GM19023 (cell line): Measurements from ENCODE around the gene GNAS-AS1.

ENCODE experiments used
- ATAC-seq: cut with Tn5 transposase; IDR thresholded peaks from one replicate; pipeline ENCODE4 v1.9.1; 2021; ENCODE audit warnings: mild to moderate bottlenecking, moderate library complexity; ENCODE audit not compliant: unreplicated experiment

The GNAS-AS1 gene

DNA sequence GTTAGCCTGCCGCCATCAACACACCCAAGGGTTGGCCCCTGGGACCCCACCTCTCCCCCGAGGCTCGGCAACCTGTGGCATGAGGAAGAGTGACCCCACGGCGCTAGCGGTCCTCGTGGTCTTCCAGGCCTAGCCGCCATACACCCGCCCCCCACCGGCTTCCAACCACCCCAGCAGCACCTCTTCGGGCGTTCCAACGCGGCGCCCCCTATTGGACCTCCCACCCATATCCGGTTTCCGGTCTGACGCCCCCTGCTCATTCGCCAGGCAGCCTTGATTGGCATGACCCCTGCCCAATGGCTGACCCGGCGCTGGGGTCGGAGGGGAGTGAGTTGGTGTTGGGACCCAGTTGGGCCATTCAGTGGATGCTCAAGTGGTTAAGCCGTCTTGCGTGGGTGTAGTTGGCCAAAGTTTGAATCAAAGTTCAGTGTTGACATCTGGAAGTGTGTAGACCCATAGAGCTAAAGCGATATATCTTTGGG is at the start of gene GNAS-AS1:
GNAS-AS1 (minus strand) TSS at position 210 of the 482 bp plus-strand sequence.
- ATAC-seq, result peak; percentile 91

DNA sequence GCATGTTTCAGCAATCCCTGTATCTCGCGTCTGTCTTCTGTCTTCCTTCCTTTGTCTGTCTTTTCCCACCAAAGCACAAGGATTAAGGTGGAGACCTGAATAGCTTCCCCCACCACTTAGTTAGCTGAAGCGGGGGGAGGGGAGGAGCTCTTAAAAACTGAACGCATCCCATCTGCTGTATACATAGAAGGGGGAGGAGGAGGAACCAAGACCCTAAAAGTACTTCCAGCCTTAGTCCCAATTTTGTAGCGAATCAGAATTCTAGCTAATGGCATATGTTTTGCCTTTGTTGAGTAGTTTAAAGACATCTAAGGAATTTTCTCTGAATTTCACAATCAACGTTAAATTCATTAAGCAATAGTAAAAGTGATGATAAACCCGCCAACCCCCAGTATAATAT is 49.7 kb upstream of the GNAS-AS1 start:
- ATAC-seq, result no peak

- ATAC-seq, result no peak
Observed at GRCh38 chr20:58899512-58899911, 48.8 kb upstream of the GNAS-AS1 start.

DNA sequence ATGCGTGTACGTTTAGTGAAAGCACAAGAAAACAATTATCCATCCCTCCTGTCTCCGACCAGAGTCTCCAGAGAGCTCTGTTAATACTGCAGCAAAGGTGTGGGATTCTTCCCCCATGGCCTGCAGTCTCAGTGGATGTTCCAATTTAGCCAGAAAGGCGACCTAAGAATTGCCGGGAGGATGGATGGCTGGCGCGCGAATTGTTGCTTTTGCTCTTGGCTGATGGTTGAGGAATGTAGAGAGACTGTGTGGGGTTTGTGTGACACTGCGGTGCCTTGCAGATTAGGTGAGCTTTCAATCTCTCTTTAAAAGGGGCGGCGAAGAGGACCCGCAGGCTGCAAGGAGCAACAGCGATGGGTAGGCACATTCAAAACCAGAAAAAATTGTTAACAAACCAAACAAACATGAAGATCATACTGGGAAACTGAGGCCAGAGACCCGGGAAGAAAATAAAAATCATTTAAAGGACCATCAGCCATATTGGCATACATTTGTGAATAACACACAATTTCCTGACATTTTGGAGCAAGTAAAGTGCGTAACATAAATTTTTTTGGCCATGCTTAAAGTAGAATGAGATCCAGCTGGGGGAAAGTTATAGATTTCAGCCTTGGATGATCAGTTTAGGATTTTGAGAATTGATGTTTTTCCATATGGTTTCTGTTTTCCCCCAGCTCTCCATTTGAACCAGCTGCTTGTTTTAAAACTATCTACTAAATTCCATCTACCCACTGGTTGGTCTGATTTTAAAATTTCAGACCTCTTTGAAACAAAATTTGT is 48.1 kb upstream of the GNAS-AS1 start:
- ATAC-seq, result no peak

DNA sequence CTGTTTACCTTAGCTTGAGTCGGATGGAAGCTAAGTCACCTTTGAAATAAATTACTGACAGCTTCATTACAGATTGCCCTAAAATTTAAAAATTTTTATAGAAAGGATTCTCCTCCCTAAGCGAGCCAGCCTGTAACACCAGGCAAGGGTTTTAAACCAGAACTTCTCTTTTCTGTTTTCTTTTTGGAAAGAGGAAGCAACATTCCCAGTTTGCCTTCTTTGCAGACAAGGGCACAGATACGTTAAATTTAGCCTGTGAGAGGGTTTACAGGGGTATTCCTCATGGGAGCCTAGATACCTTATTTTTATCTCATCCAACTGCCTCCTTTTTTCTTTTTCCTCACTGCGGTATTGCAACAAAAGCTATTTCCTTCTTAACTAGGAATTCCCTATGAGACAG is 46.8 kb upstream of the GNAS-AS1 start:
- no peak for ATAC-seq

GRCh38 chr20:58896820-58897219 is 46.1 kb upstream of the GNAS-AS1 start:
- no peak for ATAC-seq

DNA sequence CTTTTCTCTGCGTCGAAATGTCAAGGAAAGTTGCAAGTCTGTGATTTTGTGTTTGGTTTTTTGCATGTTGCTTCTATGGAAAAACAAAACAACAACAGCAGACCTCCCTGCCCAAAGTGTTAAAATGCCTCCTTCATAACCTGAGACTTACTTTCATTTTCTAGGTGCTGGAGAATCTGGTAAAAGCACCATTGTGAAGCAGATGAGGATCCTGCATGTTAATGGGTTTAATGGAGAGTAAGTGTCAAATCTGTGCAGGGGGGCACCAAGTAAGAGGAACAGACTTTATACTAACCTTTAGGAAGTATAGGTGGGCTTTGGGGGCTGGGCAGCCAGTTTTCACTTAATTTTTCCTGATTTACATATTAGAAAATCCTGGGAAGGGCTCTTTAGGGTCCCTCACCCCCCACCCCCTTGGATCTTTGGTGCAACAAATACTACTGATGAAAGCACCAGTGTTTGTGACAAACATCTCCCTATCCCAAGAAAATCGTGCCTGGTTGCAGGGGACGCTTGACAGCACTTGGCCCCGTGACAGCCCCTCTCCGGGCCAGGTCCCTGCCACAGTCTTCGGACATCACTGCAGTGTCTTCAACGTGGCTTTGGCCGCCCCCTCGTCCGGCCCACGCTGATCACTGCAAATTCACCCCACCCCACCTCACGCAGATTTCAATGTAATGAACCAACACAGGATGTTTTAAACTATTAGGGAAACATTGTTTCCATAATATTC is 44.9 kb upstream of the GNAS-AS1 start:
- no peak for ATAC-seq

DNA sequence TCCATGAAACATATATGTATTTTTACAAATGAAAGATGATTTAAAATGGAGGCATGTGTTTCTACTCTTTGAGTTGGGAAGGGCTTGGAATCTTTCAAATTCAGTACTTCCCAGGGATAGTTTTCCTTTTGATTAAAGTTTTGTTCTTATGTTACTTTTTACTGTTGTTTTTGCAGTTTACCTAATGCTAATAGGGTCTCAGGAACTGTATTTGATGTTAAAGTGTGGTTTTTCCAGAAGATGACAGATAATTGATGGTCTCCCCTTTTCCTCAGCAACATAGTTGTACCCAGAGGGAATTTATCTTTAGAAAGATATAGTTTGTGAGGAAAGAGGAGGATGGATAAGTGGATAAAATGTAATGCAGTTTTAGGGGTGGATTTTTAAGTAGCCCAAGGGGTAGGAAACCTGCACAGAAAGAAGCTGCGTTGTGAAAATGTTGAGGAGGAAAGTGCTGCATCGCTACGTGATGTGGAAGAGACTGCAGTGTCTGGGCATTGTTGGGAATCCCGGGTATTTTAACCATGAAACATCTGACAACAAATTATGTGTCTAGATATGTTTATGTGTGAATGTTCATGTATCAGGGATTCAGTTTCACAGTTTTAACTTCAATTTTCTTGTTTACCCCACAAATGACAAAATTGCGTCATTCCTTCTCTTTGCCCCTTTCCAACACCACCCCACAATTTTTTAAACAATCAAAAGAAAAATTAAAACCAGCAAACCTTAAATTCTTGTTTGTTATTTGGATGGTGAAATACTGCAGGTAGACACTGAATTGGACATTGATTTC is 44.1 kb upstream of the GNAS-AS1 start:
- no peak for ATAC-seq

- no peak for ATAC-seq
Observed at GRCh38 chr20:58893355-58894120, 42.8 kb upstream of the GNAS-AS1 start.

DNA sequence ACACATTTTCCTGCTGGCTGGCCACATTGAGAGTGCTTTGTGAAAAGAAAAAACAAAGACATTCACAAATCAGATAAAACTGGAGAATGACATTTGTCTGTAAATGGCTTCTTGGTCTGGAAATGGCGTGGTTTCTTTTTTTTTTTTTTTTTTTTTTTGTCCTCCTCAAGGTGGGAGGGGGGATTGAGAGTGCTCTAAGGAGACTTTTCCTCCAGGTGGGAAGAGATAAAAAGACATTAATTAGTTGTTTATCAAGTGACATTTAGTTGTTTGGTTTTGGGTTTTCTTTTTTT is 42.2 kb upstream of the GNAS-AS1 start:
- ATAC-seq, result no peak

DNA sequence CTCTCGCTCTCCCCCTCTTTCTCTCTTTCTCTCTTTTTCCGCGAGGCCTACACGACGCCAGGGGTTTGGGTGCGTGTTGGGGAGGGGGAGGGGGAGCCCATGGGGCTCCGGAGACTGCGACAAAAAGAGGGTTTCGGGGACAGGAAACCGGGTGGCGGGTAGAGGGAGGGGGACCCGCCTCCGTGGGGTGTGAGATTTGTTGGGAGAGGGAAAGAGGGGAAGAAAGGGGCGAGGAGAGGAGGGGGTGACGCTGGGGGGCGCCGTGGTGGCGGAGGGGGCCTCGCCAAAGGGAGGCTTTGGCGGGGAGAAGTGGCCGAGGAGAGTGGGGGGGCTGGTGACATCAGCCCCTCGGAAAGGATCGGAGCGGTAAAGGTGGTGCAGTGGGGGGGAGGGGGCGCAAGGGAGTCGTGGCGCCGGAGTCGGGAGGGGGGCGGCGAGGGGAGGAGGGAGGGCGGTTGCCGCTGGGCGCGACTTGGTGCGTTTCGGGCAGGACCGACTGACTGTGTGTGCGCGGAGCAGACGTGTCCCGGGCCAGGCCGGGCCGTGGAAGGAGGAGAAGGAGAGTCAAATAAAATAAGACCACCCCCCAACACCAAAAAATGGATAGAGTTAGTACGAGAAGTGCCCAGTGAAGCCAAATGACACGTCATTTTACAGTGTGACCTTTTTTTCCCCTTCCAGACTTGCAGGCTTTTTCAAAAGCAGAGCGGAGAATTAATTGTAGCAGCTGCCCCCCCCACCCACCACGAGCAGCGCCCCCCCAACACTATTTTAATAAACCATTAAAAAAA is 41.6 kb upstream of the GNAS-AS1 start:
- ATAC-seq, result peak; percentile 4

GRCh38 chr20:58891718-58892140 is 41.0 kb upstream of the GNAS-AS1 start:
- ATAC-seq, result peak; percentile 1

GRCh38 chr20:58891086-58891717 is 40.5 kb upstream of the GNAS-AS1 start:
- peak; percentile 25 for ATAC-seq

DNA sequence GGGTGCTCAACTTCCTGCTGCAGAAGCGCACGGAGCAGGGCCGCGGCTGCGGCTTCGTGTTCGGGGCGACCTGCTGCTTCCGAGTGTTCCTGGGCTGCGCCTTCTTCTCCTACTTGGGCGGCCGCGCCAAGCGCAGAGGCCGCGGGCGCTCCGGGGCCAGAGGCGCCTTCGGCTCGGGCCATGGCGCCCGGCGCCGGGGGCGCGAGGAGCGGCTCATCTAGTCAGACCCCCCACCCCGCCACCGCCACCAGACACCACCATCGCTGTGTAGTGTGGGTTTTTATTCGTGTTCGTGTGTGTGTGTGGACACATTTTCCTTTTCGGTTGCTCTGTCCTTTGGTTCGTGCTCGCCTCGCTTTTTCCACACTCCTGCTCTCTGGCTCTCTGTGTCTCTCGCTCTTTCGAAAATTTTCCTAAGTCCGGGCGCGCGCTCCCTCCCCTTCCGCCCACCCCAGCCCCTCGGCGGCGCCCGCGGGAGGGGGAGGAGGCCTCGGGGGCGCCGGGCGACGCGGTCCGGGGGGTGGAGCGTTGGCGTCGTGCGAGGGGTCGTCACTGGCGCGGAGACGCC is 39.9 kb upstream of the GNAS-AS1 start:
- ATAC-seq, result peak; percentile 24

DNA sequence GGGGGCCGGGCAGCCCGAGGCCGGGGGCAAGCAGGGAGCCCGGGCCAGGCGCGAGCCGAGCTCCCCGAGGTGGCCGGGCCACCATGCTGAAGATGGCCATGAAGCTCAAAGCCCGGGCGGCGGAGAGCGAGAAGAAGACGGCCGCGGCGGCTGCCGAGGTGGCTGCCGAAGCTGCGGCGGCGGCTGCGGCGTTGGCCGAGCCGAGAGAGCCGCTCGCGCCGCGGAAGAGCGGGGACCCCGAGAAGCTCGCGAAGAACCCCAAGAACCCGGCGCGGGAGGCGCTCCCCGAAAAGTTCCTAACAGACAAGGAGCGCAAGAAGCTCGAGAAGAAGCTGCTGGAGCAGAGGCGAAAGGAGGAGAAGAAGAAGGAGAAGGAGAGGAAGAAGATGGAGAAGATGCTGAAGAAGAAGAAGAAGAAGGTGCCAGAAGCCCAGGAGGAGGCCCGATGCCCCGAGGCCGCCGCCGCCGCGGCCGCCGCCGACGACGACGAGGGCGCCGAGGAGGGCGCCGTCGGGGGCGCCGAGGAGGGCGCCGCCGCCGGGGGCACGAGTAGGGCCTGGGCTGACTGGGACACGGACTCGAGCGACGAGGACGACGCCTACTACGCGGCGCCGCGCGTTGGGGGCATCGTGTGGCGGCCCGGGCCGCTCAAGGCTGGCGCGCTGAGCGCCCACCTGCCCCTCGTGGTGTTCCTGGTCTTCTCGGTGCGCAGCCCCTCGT is 39.3 kb upstream of the GNAS-AS1 start:
- ATAC-seq, result no peak

- no peak for ATAC-seq
Observed at GRCh38 chr20:58889334-58889760, 38.6 kb upstream of the GNAS-AS1 start.

DNA sequence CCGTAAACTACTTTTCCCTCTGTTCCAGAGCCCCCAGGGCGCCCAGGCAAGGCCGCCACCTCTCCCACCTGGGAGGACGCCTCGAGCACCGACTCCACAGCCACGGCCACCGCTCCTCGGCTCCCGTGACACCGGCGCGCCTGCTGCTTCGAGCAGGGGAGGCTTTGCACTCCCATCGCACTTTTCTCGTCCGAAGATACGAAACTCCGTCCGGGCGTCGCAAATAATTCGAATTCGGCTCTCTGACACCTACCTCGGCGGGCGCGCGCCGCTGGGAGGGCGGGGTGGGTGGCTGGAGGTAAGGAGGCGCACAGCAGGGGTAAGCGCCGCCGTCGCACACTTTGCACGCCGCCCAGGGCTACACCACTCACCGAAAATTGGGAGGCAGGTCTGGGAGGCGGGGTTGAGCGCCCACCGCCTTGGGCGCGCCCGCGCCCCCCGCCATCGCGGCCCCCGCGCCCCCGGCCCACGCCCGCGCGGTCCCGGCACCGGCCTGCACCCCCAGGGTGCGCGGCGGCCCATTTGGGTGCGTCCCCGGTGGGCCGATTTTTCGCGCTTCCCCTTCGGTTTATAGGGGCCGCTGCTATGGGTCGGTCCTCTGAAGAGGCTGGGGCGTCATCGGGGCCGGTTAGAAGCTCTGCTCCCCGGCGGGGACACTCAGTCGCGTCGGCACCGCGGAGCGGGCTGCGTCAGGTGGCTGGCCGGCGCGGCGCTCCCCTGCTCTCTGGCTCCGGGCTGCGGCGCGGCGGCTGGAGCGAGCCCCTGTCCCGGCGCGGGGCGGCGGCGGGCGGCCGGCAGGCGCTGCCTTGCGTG is 38.0 kb upstream of the GNAS-AS1 start:
- peak; percentile 40 for ATAC-seq

- no peak for ATAC-seq
Observed at GRCh38 chr20:58888103-58888502, 37.4 kb upstream of the GNAS-AS1 start.
